MM.1S (cell line): ENCODE data around the gene IRAG1.

ENCODE experiments used
- DNase-seq: peaks from one replicate; pipeline ENCODE4 v3.0.0-alpha.2; 2015
- H2AFZ ChIP-seq: fragments of 300-600 bp; sonication (generic); 2 replicates; pipeline ENCODE4 v1.6.0; 2016; ENCODE audit warnings: antibody characterized with exemption, low read length
- H3F3A ChIP-seq: fragments of 300-600 bp; sonication (generic); 2 replicates; pipeline ENCODE4 v1.6.1; 2016; ENCODE audit warnings: mild to moderate bottlenecking, antibody characterized with exemption, low read length, moderate library complexity, mixed read lengths; ENCODE audit not compliant: insufficient read depth
- H3K27ac ChIP-seq: fragments of 300-600 bp; sonication (generic); 2 replicates; pipeline ENCODE4 v1.5.1; 2016; ENCODE audit warnings: mild to moderate bottlenecking, low read length
- H3K27me3 ChIP-seq: fragments of 300-600 bp; sonication (generic); replicated peaks from 2 replicates; pipeline ENCODE4 v1.6.0; 2016; ENCODE audit warnings: low read length; ENCODE audit not compliant: insufficient read depth
- H3K36me3 ChIP-seq: fragments of 300-600 bp; sonication (generic); replicated peaks from 2 replicates; pipeline ENCODE4 v1.6.1; 2016; ENCODE audit warnings: mild to moderate bottlenecking, low read length, mixed read lengths; ENCODE audit not compliant: insufficient read depth
- H3K4me1 ChIP-seq: fragments of 300-600 bp; sonication (generic); 2 replicates; pipeline ENCODE4 v1.6.1; 2016; ENCODE audit warnings: low read length, mixed read lengths
- H3K4me2 ChIP-seq: fragments of 300-600 bp; sonication (generic); 2 replicates; pipeline ENCODE4 v1.6.0; 2016; ENCODE audit warnings: low read depth, low read length
- H3K4me3 ChIP-seq: fragments of 300-600 bp; sonication (generic); 2 replicates; pipeline ENCODE4 v1.5.1; 2016; ENCODE audit warnings: low read length, mixed read lengths
- H3K79me2 ChIP-seq: fragments of 300-600 bp; sonication (generic); 2 replicates; pipeline ENCODE4 v1.6.1; 2016; ENCODE audit warnings: mixed run types, low read length, mixed read lengths
- H3K9ac ChIP-seq: fragments of 300-600 bp; sonication (generic); 2 replicates; pipeline ENCODE4 v1.6.1; 2016; ENCODE audit warnings: low read length, mixed read lengths
- H3K9me2 ChIP-seq: fragments of 300-600 bp; sonication (generic); replicated peaks from 2 replicates; pipeline ENCODE4 v1.6.1; 2016; ENCODE audit warnings: mild to moderate bottlenecking, low read length, mixed read lengths; ENCODE audit not compliant: insufficient read depth
- H3K9me3 ChIP-seq: fragments of 300-600 bp; sonication (generic); replicated peaks from 2 replicates; pipeline ENCODE4 v1.6.1; 2016; ENCODE audit warnings: mild to moderate bottlenecking, low read length, mixed read lengths; ENCODE audit not compliant: insufficient read depth
- H4K20me1 ChIP-seq: fragments of 300-600 bp; sonication (generic); 2 replicates; pipeline ENCODE4 v1.6.1; 2016; ENCODE audit warnings: mild to moderate bottlenecking, low read length, moderate library complexity, mixed read lengths; ENCODE audit not compliant: insufficient read depth
- CTCF ChIP-seq: fragments of 300-600 bp; sonication (generic); IDR thresholded peaks from 2 replicates; pipeline ENCODE4 v1.5.1; 2016; ENCODE audit warnings: antibody characterized with exemption, low read length, mixed read lengths
- EZH2 ChIP-seq: fragments of 300-600 bp; sonication (generic); optimal IDR thresholded peaks from 2 replicates; pipeline ENCODE3; 2017; ENCODE audit warnings: low read depth, mild to moderate bottlenecking, antibody characterized with exemption, low read length, mixed read lengths
- EZH2phosphoT487 ChIP-seq: fragments of 300-600 bp; sonication (generic); IDR thresholded peaks from 2 replicates; pipeline ENCODE4 v1.6.1; 2018; ENCODE audit warnings: antibody characterized with exemption, low read length

The IRAG1 gene

GRCh38 chr11:10653946-10654810 is 39.4 kb downstream of the IRAG1 start:
- H3K27ac ChIP-seq, result no peak overlapping the region
- TF ChIP-seq CTCF (peak; percentile 85), EZH2 (no peak)
- no peak overlapping the region for H3K9ac ChIP-seq
- no peaks in the 10 kb centered on the region for H3K27me3 ChIP-seq
- H3K9me3 ChIP-seq, result no peaks in the 10 kb centered on the region
- H2AFZ ChIP-seq, result no peak overlapping the region
- H3K4me2 ChIP-seq, result no peak overlapping the region
- peaks cover 11% of the 10 kb centered on the region for H3F3A ChIP-seq
- no peak overlapping the region for H3K4me3 ChIP-seq
- no peaks in the 10 kb centered on the region for H3K9me2 ChIP-seq
- no peaks in the 10 kb centered on the region for H4K20me1 ChIP-seq
- H3K4me1 ChIP-seq, result peaks cover 68% of the 10 kb centered on the region
- peak; percentile 64 for DNase-seq
- H3K36me3 ChIP-seq, result no peaks in the 10 kb centered on the region
- no peaks in the 10 kb centered on the region for H3K79me2 ChIP-seq

- TF ChIP-seq EZH2, result no peak
- no peak for TF ChIP-seq CTCF
- TF ChIP-seq EZH2phosphoT487, result no peak
- Histone ChIP-seq H3K9ac (no peak overlapping the region), H3K9me3 (no peaks in the 10 kb centered on the region), H3K9me2 (no peaks in the 10 kb centered on the region), H2AFZ (no peak overlapping the region), H3K79me2 (no peaks in the 10 kb centered on the region), H3K4me2 (no peak overlapping the region), H3K27me3 (no peaks in the 10 kb centered on the region), H3F3A (peaks cover 11% of the 10 kb centered on the region), H3K4me3 (no peak overlapping the region), H4K20me1 (no peaks in the 10 kb centered on the region), H3K27ac (no peak overlapping the region), H3K36me3 (no peaks in the 10 kb centered on the region), H3K4me1 (peaks cover 59% of the 10 kb centered on the region)
- DNase-seq, result no peak
Measured at GRCh38 chr11:10653261-10653660, 40.3 kb downstream of the IRAG1 start.

- no peak for TF ChIP-seq CTCF
- no peak for TF ChIP-seq EZH2phosphoT487
- TF ChIP-seq EZH2, result no peak
- peak; percentile 64 for DNase-seq
- no peaks in the 10 kb centered on the region for H3K9me3 ChIP-seq
- H3K9me2 ChIP-seq, result no peaks in the 10 kb centered on the region
- H3K4me2 ChIP-seq, result peak overlapping the region; percentile 33
- no peaks in the 10 kb centered on the region for H4K20me1 ChIP-seq
- peaks cover 8% of the 10 kb centered on the region; the same call in 1 of the 2 replicates for H3F3A ChIP-seq
- H3K27ac ChIP-seq, result no peak overlapping the region
- no peaks in the 10 kb centered on the region for H3K27me3 ChIP-seq
- peaks cover 45% of the 10 kb centered on the region for H3K4me1 ChIP-seq
- no peak overlapping the region for H2AFZ ChIP-seq
- H3K79me2 ChIP-seq, result no peaks in the 10 kb centered on the region
- H3K4me3 ChIP-seq, result no peak overlapping the region
- H3K36me3 ChIP-seq, result no peaks in the 10 kb centered on the region
- no peak overlapping the region for H3K9ac ChIP-seq
Measured at GRCh38 chr11:10651656-10652361, 41.7 kb downstream of the IRAG1 start.
